Non-pigmented ciliary epithelial cell (primary cell): ENCODE measurements around the gene WNT7A.

ENCODE experiments used
- DNase-seq: peaks from one replicate; pipeline ENCODE4 v3.0.0-alpha.2; 2010; ENCODE audit warnings: low read depth

WNT7A gene

DNA sequence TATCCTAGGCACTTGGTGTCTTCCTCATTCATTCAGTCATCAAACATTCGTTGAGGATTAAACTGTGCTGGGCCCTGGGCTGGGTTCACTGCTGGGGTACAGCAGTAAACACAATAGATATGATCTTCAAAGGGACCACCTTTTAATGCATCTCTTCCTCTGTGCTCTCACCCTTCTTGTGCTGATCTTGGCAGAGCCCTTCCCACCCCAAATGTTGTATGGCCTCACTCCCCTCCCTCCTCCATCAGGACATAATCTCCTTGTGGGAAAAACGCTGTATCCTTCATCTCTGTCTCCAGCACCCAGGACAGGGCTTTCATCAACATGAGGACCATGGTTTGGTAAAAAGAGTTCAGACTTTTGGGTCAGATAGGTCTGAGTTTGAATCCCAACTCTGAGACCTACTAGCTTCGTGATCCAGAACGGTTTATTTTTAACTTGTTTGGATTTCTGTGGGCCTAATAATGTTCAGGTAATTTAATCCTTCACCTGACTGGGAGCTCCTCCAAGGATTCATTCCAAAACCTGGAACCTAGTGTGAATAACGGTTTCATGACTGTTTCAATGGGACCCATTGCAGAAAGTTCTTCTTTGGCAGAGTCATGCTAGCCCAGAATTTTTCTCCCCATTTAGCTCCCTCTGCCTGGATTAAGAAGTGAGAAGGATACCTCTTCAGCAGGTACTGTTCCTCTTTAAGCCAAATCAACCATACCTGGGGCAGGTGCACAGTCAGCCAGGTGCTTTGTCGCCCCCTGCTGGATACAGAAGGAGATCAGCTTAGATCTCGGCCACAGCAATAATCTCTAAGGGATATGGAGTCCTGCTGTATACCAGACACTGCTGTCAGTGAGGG lies 5.2 kb upstream of the WNT7A start:
- DNase-seq = no peak

DNA sequence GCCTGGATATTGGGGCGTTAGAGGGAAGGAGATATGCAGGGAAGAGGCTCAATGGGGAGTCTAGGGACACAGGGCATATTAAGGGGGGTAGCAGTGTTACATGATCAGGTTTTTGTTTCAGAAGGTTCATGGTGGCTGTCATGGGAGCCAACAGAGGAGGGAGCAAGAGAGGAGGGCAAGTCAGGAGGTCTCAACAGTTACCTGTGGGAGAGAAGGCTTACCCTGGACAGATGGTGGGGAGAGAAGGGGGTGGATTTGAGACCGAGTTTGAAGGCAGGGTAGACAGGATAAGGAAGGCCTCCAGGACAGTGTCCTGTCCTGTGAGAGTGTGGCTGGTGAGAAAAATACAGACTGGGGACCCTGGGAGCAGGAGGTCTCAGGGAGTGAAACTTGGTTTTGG lies 3.8 kb upstream of the WNT7A start:
- DNase-seq = no peak

DNA sequence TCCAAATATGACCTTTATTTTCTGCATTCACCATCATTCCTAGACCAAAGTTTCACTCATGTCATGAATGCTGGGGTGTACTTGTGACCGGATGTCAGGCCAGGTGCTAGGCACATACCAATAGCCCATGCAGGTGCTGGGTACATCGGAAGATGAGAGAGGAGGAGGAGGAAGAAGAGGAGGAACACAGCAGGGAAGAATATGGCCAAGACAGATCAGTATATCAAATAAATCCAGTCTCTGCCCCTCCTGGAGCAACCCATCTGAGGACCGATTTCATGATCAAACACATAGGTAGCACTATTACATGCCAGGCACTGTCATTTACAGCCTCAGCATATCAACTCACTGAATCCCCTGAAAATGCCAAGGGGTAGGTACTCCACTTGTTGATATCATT lies 3.0 kb upstream of the WNT7A start:
- DNase-seq = no peak

DNA sequence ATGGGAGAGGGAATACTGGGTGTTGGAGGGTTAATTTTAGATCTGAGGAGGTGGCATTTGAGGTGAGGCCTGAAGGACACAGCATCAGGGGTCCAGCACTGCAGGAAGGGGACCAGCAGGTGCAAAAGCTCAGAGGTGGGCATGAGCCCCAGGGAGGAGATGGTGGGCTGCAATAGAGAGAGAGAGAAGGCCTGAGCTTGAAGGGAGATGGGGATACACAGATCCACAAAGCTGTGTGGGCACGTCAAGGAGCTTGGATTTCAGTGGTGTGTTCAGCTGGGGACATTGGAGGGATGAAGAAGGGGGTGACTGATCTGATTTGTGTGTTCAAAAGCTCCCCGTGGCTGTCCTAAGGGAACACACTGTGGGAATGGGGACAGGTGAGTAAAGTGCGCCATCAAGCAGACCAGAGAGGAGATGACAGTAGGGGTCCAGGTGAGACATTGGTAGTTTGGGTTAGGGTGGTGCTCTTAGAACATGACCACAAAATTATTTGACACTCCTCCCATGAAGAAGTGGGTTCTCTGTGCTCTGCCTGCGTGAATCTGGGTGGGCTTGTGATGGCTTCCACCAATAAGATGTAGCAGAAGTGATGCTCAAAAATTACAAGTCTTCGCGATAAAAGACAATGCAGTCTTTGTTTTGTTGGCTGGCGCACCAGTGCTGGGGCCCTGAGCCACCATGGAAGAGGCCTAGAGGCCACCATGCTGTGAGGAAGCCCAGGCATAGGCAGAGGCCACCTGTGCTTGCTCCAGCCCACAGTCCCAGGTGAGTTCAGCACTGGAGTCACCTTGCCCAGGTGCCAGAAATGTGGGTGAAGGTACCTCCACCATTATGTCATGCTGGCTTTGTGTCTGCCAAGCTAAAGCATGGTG lies 1.9 kb upstream of the WNT7A start:
- DNase-seq = no peak

DNA sequence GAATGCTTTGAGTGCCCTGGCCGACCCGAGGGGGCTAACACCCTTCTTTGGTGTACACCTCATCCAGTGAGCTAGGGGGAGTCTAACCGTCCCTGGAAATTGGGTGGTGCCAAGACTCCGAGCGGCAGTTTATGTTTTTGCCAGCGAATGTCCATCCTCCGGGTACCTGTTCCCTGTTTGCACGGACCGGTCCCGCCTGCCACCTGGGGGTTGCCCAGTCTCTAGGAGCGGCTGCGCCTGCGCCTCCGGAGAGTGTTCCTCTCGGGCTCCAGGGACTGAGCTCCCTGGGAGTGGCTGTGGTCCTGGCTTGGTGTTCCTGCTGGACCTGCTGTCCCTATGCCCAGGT lies 913 bp upstream of the WNT7A start:
- DNase-seq = no peak

DNA sequence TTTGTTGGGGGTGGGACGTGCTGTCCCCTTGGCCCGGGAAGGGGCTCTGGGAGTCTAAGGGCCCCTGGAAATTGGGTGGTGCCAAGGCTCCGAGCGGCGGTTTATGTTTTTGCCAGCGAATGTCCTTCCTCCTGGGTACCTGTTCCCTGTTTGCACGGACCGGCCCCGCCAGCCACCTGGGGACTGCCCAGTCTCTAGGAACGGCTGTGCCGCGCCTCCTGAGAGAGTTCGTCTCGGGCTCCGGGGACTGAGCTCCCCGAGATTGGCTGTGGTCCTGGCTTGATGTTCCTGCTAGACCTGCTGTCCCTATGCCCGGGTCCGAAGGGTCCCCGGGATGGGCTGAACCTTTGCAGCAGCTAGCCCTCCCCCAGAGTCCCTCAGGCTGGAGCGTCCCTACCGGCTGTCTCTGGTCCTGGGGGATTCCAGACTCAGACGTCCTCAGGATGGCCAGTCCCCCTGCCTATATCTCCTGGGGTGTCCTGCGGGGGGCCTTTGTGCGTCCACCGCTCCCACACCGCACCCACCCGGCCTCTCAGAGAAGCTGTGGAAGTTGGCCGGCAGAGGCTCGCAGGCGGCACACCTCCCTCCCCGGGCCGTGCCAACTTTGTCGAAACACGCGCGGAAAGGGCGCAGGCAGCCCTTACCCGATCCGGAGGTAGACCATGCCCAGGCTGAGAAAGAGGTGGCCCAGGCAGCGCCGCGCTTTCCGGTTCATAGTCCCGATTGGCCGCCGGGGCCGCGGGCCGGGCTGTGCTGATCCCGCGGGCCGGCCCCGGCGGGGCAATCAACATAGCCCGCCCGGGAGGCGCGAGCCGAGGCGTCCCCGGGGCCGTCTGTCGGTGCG lies 547 bp downstream of the WNT7A start:
- DNase-seq = no peak

DNA sequence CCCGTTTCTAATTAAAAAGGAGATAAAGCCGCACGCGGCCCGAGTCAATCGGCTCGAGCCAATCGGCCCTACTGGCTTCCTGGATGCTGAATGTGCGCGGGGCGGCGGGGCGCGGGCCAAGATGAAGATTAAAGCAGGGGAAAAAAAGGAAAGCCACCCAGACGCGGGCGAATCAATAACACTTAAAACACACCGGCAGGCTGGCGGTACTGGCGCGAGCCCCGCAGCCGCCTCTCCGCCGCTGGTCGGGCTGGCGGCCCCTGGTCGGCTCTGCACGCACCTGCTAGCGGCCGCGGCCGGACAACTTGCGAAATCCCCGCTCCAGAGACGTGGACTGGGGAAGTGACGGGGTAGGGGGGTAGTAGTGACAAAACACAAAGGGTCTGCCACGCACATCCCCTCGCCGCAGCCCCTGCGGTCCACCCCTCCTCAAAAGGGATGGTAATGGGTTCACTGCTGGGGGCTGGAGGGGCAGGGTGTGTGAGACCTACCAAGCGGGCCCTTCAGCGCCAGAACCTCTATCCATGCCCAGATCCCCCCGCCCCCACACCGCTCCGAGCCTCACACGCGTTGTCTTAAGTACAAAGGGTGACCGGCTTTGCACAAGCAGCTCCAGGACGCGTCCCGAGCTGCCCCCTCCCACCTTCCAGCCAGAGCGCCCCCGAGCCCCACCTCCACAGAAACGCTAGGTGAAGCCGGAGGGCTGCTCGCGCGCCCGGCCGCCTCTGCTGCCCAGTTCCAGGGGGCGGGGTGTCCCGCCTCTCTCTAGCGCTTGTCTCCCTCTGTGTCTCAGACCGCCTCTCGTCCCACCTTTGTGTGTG lies 1.4 kb downstream of the WNT7A start:
- no peak for DNase-seq

DNA sequence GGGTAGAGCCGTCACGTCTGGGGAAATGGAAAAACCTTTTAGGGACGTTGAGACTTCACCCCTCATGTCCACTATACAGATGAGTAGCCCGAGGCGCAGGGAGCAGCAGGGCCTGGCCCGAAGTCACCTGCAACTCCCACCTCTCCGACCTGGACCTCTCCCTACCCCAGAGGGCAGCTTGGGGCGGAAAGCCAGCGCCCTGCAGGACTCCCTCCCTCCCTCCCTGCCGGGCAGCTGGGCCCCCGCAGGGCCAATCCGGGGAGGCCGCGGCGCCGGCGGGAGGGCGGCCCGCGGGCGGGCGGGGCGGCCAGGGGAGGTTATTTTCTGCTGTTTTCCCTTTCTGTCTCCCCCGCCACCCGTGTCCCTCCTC lies 2.0 kb downstream of the WNT7A start:
- DNase-seq = no peak

DNA sequence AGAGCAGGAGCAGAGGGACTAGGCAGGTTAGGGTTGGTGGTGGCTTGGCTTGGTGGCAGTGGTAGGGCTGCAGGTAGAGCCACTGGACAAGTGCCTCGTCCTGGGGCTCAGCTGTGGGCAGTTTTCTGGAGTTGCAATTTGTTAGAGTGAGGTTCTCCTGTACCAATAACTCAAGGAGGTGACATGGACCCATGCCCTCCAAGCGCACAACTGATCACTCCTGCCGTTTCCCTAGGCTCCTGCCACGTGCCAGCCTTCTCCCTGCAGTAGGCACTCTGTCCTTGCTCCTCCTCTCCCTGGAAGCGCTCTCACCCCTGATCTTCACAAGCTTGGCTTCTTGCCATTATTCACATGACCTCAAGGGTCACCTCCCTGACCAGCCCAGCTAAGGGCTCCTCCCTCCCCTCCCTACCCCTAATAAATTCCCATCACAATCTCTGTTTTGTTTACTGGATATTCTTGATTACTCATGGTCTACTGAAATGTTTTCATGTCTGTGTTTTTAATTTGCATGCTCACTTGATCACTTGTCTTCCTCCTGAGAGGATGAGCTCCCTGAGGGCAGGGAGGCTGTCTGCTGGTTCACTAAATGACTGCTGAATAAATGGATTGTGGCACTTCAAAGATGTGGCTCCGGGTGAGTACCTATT lies 3.3 kb downstream of the WNT7A start:
- no peak for DNase-seq

DNA sequence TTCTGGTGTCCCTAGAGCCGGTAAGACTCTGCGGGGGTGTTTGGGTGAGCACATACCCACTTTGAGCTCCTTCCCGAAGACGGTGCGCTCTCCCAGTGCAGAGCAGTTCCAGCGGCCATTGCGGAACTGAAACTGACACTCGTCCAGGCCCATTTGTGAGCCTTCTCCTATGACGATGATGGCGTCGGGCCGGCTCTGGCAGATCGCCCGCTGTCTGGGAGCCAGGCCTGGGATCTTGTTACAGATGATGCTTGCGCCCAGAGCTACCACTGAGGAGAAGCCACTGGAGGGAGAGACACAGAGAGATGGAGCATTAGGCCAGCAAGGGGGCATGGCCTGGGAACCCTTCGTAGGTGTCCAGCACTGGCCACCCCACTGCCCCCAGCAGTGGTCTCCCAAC lies 5.0 kb downstream of the WNT7A start:
- DNase-seq = no peak

DNA sequence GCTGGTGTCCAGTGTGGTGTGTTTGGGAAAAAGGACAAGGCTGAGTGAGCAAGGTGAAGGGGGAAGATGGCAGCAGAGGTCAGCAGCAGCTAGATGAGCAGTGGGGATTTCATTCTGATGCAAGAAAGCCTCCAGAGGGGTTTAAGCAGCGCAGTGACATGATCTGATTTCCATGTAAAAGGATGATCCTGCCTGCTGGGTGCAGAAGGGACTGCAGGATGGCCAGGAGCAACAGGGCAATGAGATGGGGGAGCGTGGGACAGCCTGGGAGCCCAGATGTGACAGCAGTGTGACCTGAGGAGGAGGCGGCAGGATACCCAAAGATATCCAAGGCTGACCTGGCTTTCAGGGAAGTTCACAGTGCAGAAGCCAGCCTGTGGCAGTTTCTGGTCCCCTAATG lies 6.1 kb downstream of the WNT7A start:
- DNase-seq = no peak

DNA sequence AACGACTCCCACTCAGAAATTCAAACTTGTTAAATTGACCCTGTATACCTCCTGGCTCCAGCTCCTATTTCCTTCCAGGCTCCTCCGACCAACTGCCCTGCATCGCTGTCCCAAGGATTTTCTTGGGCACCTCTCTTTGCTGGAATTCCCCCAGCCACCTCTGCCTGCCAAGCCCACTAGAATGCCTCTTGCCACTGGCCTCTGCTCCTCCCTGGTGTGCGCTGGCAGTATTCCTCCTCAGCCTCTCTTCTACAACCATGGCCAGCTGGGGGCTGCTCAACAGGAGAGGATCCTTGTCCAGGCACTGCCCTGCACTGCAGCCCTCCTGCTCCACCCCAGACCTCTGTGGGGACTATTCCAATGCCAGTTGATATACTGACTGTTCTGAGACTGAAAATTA lies 7.4 kb downstream of the WNT7A start:
- DNase-seq = no peak

DNA sequence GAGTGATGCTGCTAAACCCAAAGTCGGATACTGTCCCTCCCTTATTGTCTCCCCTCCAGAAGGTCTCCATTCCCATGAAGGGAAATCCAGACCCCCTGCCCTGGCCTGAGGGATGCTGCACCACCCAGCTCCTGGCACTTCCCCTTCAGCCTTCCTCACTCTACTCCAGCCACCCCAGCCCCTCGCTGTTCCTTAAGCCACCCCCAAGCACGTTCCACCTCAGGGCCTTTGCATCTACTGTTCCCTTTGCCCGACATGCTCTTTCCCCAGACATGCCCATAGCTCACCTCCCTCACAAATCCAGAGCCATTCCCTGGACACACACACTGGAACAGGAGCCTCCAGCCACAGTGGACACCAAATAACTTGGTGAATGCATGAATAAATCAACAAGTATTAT lies 8.1 kb downstream of the WNT7A start:
- no peak for DNase-seq

DNA sequence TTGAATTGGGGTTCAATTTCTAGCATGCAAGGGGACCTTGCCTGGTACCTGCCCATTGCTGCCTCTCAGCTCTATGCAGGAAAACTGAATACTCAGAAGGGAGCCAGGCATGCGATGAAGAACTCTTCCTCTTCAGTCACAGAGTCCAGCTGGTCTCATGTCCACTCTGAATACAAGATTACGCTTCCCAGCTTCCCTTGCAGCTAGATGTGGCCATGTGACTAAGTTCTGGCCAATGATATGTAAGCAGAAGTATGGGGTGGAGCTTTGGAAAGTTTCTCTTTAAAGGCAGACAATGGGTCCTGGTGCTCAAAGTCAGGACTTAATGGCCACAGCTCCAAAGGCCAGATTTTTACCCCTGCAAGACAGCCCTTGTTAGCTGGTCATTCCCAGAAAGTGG lies 9.0 kb downstream of the WNT7A start:
- no peak for DNase-seq

DNA sequence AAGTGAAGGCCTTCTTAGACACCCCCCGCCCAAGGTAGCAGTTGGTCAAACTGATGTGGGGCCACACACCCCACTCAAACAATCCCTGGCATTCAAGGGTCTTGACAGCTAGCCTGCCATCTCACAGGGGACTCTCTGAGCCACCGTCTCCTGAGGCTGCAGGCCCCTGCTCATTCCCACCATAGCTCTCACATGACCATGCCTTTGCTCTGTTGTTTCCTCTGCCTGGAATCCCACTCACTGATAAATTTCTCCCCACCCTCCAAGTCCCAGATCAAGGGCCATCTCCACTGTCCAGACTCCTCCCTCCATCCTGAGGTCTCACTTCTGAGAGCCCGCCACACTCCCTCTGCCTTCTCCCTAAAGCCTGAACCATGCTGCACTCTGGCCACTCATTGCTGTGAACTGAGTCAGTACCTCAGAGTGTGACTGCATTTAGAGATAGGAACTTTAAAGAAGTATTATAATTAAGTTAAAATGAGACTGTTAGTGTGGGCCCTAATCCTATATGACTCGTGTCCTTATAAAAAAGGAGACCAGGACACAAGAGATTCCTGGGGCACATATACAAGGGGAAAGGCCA lies 10.0 kb downstream of the WNT7A start:
- no peak for DNase-seq

DNA sequence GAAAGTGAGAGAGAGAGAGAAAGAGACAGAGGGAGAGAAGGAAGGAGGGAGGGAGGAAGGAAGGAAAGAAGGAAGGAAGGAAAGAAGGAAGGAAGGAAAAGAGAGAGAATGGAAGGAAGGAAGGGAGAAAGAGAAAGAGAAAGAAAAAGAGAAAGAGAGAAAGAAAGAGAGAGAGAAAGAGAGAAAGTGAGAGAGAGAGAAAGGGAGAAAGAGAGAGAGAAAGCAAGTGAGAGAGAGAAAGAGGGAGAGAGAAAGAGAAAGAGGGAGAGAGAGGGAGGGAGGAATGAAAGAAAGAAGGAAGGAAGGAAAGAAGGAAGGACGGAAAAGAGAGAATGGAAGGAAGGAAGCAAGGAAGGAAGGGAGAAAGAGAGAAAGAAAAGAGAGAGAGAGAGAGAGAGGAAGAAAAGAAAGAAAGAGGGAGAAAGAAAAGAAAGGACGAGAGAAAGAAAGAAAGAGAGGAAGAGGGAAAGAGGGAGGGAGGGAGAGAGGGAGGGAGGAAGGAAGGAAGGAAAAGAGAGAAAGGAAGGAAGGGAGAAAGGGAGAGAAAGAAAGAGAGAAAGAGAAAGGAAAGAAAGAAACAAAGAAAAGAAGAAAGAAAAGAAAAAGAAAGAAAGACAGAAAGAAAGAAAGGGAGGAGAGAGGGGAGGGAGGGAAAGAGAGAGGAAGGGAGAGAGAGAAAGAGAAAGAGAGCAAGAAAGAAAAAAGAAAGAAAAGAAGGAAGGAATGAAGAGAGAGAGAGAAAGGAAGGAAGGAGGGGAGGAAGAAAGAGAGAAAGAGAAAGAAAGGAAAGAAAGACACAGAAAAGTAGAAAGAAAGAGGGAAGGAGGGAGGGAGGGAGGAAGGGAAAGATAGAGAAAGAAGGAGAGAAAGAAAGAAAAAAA lies 10.8 kb downstream of the WNT7A start:
- DNase-seq = no peak

DNA sequence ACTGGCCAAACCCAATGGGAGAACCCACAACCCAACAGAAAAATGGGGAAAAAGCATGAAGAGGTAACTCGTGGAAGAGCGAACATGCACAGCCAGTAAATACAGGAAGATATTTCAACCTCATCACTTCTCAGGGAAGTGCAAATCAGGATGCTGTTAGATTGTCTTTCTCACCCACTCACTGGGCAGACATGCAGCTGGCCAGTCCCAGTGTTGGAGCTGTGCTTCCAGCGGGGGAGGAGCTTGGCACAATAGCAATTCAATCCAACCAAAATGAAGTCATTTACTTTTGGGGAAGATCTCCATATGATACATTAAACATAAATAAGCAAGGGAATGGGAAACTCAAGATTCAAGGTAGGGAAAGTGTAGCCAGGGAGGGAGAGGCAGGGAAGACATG lies 12.1 kb downstream of the WNT7A start:
- DNase-seq = no peak

DNA sequence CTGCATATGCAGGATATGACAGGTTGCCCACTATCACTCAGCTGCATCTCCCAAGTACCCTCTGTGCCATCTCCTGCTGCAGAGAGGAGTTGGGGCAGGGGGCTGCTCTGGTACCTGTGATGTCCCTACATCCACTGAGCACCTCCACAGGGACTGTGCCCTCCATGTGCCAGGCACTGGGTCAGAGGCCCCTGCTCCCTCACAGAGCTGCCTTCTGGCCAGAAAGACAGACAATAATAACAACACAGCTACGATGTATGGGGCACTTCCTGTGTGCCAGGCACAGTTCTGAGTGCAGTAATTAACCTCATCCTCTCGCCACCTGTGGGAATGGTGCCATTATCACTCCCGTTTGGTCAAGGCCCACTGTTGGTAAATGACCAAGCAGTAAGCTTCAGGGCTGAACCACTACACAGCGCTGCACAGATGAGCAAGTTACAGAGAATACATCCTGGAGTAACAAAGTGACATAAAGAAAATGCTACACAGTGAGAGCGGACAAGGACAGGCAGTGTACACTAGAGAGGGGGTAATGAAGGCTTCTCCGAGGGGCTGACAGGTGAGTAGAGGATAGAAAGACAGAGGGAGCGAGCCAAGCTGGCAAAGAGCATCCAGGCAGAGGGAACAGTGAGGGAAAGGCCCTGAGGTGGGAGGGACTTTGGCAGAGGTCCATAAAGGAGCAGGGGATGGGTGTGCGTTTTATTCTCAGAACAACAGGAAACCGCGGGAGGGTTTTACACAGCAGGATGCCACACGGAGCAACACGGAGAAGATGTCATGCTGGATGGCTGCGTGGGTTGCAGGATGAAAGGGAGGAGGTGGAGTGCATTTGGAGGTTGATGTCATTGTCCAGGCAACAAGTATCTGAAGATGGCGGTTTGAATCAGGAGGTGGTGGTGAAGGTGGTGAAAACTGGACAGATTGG lies 13.6 kb downstream of the WNT7A start:
- DNase-seq = no peak

DNA sequence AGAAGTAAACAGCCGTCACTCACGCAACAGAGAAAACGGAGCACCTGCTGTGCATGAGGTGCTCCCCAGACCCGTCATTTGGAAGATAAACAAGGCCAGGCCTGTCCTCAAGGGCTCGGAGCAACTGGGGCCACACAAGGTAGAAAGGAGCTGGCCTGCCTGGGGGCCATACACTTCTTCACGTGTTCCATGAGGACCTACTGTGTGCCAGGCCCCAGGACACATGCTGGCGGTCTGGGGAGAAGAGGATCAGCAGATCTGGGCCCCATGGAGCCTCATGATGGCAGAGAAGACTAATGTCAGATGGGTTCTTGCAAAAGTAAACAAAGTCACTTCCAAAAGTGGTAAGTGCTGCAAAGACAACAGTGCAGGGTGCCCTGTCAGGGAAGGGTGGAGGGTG lies 14.3 kb downstream of the WNT7A start:
- DNase-seq = no peak
